Hematopoietic multipotent progenitor cell treated with erythropoietin and hydrocortisone succinate and interleukin-3 and kit ligand, for 15 days (in vitro differentiated cells): ENCODE measurements around the gene KCNQ2.
"Not testable (repeated sequence)": the region's sequence is repeated elsewhere in the genome, so short reads cannot be mapped to it uniquely, and the experiment has no call there.

Experiments used
- DNase-seq: peaks from one replicate; pipeline ENCODE4 v3.0.0-alpha.2; 2015; ENCODE audit warnings: low spot score

KCNQ2 gene

GRCh38 chr20:63385819-63386218 lies 86.6 kb downstream of the KCNQ2 start:
- DNase-seq = no peak

GRCh38 chr20:63384336-63384735 lies 88.1 kb downstream of the KCNQ2 start:
- DNase-seq = no peak

GRCh38 chr20:63383556-63383955 lies 88.9 kb downstream of the KCNQ2 start:
- DNase-seq = no peak

GRCh38 chr20:63382551-63383300 lies 89.7 kb downstream of the KCNQ2 start:
- DNase-seq = no peak

- peak; percentile 7 for DNase-seq
Observed at GRCh38 chr20:63381781-63382431, 90.5 kb downstream of the KCNQ2 start.

GRCh38 chr20:63380346-63380870 lies 92.0 kb downstream of the KCNQ2 start:
- no peak for DNase-seq

- DNase-seq = not testable (repeated sequence)
Observed at GRCh38 chr20:63379872-63380271, 92.6 kb downstream of the KCNQ2 start.

GRCh38 chr20:63379296-63379695 lies 93.2 kb downstream of the KCNQ2 start:
- no peak for DNase-seq

- DNase-seq = no peak
Observed at GRCh38 chr20:63378626-63379025, 93.8 kb downstream of the KCNQ2 start.

- DNase-seq = no peak
Observed at GRCh38 chr20:63377951-63378381, 94.5 kb downstream of the KCNQ2 start.

- no peak for DNase-seq
Observed at GRCh38 chr20:63377256-63377941, 95.1 kb downstream of the KCNQ2 start.

- no peak for DNase-seq
Observed at GRCh38 chr20:63376283-63377250, 95.9 kb downstream of the KCNQ2 start.

GRCh38 chr20:63375438-63375837 lies 97.0 kb downstream of the KCNQ2 start:
- no peak for DNase-seq

GRCh38 chr20:63374504-63374903 lies 98.0 kb downstream of the KCNQ2 start:
- DNase-seq = no peak

GRCh38 chr20:63373996-63374395 lies 98.5 kb downstream of the KCNQ2 start:
- DNase-seq = no peak

- no peak for DNase-seq
Observed at GRCh38 chr20:63372971-63373885, 99.2 kb downstream of the KCNQ2 start.

GRCh38 chr20:63371291-63371865 lies 101.1 kb downstream of the KCNQ2 start:
- no peak for DNase-seq

- no peak for DNase-seq
Observed at GRCh38 chr20:63370618-63371187, 101.8 kb downstream of the KCNQ2 start.

- no peak for DNase-seq
Observed at GRCh38 chr20:63369724-63370617, 102.5 kb downstream of the KCNQ2 start.
